Tibial nerve (tissue), 4 donors: Measurements from ENCODE around the gene CD9.

Source experiments
- CTCF ChIP-seq, 5 experiments: fragments of 200-600 bp in 3 of 5; fragments of 450-650 bp in 2 of 5; sonication (generic) in 3 of 5; IDR thresholded peaks; one replicate each; pipeline ENCODE4 v1.5.1; 2016 to 2019; ENCODE audit warnings: antibody characterized with exemption in 5 of 5, mild to moderate bottlenecking in 3 of 5, moderate library complexity in 2 of 5
- EP300 ChIP-seq, 2 donors: sonication (generic); formaldehyde crosslinking; IDR thresholded peaks; one replicate each; pipeline ENCODE4 v1.6.1; 2017; ENCODE audit warnings: antibody characterized with exemption in 2 of 2, mild to moderate bottlenecking in 1 of 2
- POLR2A ChIP-seq, 2 donors: fragments of 450-650 bp; IDR thresholded peaks; one replicate each; pipeline ENCODE4 v1.6.1; 2017; ENCODE audit warnings: antibody characterized with exemption in 2 of 2, mild to moderate bottlenecking in 2 of 2, moderate library complexity in 2 of 2

DNA sequence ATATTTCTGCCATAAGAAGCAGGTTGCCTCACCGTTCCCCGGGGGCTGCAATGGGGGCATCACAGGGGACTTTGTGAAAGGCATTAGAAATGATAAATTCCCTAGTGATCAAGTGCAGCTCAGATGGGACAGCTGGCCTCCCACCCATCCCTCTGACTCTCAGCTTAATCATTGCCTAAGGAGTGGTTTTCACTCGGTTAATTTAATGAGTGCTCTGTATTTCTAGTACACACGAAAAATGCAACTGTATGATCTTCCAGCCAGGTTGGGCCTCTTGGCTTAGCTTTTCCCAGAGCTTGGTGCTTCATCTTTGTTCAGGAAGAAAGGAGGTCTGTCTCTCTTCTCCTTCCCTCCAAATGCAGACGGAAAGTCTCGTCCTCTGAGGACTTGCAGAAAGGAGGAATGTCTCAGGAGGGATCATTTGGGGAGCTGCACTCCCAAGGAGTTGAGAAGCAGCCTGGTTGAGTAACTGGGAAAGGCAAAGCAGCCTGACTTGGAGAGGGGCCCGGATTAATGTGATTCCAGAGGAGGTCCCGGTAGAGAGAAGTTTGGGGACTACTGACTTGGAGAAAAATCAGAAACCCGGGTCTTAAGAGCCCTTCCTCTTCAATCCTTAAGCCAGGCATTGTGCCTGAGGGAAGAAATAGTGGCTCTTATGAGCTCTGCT, 7.2 kb downstream of the CD9 start:
- TF ChIP-seq CTCF (IDR thresholded peaks at IDR 0.05) (no peak), POLR2A (IDR thresholded peaks at IDR 0.05) (no peak), EP300 (IDR thresholded peaks at IDR 0.05) (no peak)
